Neural progenitor cell (in vitro differentiated cells): ENCODE results near the gene PACSIN2.

Experiments
- EZH2 ChIP-seq: fragments of 200-600 bp; sonication (generic); IDR thresholded peaks from 2 replicates; pipeline ENCODE4 v1.6.1; 2017; ENCODE audit warnings: antibody characterized with exemption, mild to moderate bottlenecking, moderate library complexity
- EZH2phosphoT487 ChIP-seq: fragments of 200-600 bp; sonication (generic); IDR thresholded peaks from 2 replicates; pipeline ENCODE4 v1.6.1; 2017; ENCODE audit warnings: antibody characterized with exemption
- TF ChIP-seq, protein P1 (sequence below): fragments of 200-600 bp; sonication (generic); IDR thresholded peaks from 2 replicates; pipeline ENCODE4 v1.5.1; 2017; ENCODE audit warnings: antibody characterized with exemption, mild to moderate bottlenecking

DNA sequence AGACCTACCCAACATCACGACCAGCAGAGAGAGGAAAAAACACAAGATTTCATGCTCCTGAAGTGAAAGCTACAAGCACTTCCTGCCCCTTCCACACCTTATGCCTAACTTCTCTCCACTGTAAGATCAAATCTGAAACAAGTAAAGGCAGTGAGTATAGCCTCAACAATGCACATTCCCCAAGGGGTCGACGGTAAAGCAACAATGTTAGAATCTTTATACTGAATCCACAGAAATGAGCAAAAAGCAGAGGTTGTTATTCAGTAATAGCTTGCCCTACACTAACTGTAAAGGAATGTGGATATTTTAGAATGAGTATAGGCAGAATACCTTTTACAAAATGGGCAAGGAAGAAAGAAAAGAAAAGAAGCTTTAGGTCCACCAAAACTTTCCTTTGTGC is 173.5 kb downstream of the PACSIN2 start:
- TF ChIP-seq, protein P1, sequence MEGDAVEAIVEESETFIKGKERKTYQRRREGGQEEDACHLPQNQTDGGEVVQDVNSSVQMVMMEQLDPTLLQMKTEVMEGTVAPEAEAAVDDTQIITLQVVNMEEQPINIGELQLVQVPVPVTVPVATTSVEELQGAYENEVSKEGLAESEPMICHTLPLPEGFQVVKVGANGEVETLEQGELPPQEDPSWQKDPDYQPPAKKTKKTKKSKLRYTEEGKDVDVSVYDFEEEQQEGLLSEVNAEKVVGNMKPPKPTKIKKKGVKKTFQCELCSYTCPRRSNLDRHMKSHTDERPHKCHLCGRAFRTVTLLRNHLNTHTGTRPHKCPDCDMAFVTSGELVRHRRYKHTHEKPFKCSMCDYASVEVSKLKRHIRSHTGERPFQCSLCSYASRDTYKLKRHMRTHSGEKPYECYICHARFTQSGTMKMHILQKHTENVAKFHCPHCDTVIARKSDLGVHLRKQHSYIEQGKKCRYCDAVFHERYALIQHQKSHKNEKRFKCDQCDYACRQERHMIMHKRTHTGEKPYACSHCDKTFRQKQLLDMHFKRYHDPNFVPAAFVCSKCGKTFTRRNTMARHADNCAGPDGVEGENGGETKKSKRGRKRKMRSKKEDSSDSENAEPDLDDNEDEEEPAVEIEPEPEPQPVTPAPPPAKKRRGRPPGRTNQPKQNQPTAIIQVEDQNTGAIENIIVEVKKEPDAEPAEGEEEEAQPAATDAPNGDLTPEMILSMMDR, result no peak
- TF ChIP-seq EZH2, result no peak
- no peak for TF ChIP-seq EZH2phosphoT487
